ENCODE results near the gene ACVR1.

Gene ACVR1

DNA sequence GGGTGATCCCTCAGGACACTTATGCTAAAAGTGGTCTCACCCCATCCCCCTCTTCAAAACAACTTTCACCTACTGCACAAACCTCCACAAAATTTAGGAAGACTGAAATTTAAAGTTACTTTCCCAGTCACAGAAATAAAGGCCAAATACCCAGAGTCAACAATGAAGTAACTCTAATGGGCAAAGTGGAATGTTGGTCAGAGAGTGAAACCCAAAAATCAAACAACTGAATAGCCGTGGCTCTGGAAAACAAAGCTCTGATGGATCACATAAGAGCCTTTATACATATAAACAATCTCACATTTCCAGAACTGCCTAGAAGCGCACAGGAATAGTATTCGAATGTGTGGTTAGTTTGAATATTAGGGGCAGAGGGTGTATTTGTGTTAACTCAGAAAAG, 4.7 kb downstream of the ACVR1 start:
- TF ChIP-seq ISL1 (CRISPR knock-in tag; IDR thresholded peaks at IDR 0.05) (no peak), SNAI2 (CRISPR knock-in tag; IDR thresholded peaks at IDR 0.05) (no peak), ZFP30 (CRISPR knock-in tag; IDR thresholded peaks at IDR 0.05) (no peak), ZNF565 (CRISPR knock-in tag; conservative IDR thresholded peaks at IDR 0.05; ENCODE audit: low read depth) (no peak), ESRRG (CRISPR knock-in tag; IDR thresholded peaks at IDR 0.05) (no peak), ZC3H10 (CRISPR knock-in tag; IDR thresholded peaks at IDR 0.05) (no peak), CSDC2 (CRISPR knock-in tag; IDR thresholded peaks at IDR 0.05) (no peak), TOX (CRISPR knock-in tag; IDR thresholded peaks at IDR 0.05; ENCODE audit: borderline replicate concordance) (no peak), ZFP3 (CRISPR knock-in tag; IDR thresholded peaks at IDR 0.05) (no peak), BACH2 (CRISPR knock-in tag; IDR thresholded peaks at IDR 0.05; ENCODE audit: borderline replicate concordance) (no peak), ZNF8 (CRISPR knock-in tag; IDR thresholded peaks at IDR 0.05) (no peak), GLIS3 (CRISPR knock-in tag; IDR thresholded peaks at IDR 0.05) (no peak), PPARA (CRISPR knock-in tag; IDR thresholded peaks at IDR 0.05; ENCODE audit: borderline replicate concordance) (no peak), ZNF70 (CRISPR knock-in tag; IDR thresholded peaks at IDR 0.05) (no peak), RARB (CRISPR knock-in tag; IDR thresholded peaks at IDR 0.05) (no peak), CSRNP3 (CRISPR knock-in tag; IDR thresholded peaks at IDR 0.05) (no peak), PATZ1 (CRISPR knock-in tag; IDR thresholded peaks at IDR 0.05; ENCODE audit: borderline replicate concordance) (no peak), CREB5 (CRISPR knock-in tag; IDR thresholded peaks at IDR 0.05; ENCODE audit: low read depth) (no peak), OSR1 (CRISPR knock-in tag; IDR thresholded peaks at IDR 0.05) (no peak)
- ATAC-seq, result no peak

GRCh38 chr2:157868993-157869392, 7.1 kb downstream of the ACVR1 start:
- TF ChIP-seq GLIS3 (CRISPR knock-in tag; IDR thresholded peaks at IDR 0.05), result no peak
- TF ChIP-seq ZC3H10 (CRISPR knock-in tag; IDR thresholded peaks at IDR 0.05), result no peak
- no peak for TF ChIP-seq ARNTL (CRISPR knock-in tag; IDR thresholded peaks at IDR 0.05; ENCODE audit: borderline replicate concordance, low read depth)
- no peak for TF ChIP-seq TOX (CRISPR knock-in tag; IDR thresholded peaks at IDR 0.05; ENCODE audit: borderline replicate concordance)
- no peak for TF ChIP-seq ZNF8 (CRISPR knock-in tag; IDR thresholded peaks at IDR 0.05)
- no peak for TF ChIP-seq OSR1 (CRISPR knock-in tag; IDR thresholded peaks at IDR 0.05)
- no peak for TF ChIP-seq CREB5 (CRISPR knock-in tag; IDR thresholded peaks at IDR 0.05; ENCODE audit: low read depth)
- TF ChIP-seq RARB (CRISPR knock-in tag; IDR thresholded peaks at IDR 0.05), result no peak
- TF ChIP-seq ZFP3 (CRISPR knock-in tag; IDR thresholded peaks at IDR 0.05), result no peak
- TF ChIP-seq CSDC2 (CRISPR knock-in tag; IDR thresholded peaks at IDR 0.05), result no peak
- TF ChIP-seq TSHZ2 (CRISPR knock-in tag; IDR thresholded peaks at IDR 0.05), result no peak
- TF ChIP-seq ZNF70 (CRISPR knock-in tag; IDR thresholded peaks at IDR 0.05), result no peak
- TF ChIP-seq ZNF565 (CRISPR knock-in tag; conservative IDR thresholded peaks at IDR 0.05; ENCODE audit: low read depth), result no peak
- TF ChIP-seq TCF4 (CRISPR knock-in tag; IDR thresholded peaks at IDR 0.05; ENCODE audit: borderline replicate concordance), result no peak
- TF ChIP-seq BACH2 (CRISPR knock-in tag; IDR thresholded peaks at IDR 0.05; ENCODE audit: borderline replicate concordance), result no peak
- TF ChIP-seq PATZ1 (CRISPR knock-in tag; IDR thresholded peaks at IDR 0.05; ENCODE audit: borderline replicate concordance), result no peak
- TF ChIP-seq ISL1 (CRISPR knock-in tag; IDR thresholded peaks at IDR 0.05), result no peak
- TF ChIP-seq, protein P1, sequence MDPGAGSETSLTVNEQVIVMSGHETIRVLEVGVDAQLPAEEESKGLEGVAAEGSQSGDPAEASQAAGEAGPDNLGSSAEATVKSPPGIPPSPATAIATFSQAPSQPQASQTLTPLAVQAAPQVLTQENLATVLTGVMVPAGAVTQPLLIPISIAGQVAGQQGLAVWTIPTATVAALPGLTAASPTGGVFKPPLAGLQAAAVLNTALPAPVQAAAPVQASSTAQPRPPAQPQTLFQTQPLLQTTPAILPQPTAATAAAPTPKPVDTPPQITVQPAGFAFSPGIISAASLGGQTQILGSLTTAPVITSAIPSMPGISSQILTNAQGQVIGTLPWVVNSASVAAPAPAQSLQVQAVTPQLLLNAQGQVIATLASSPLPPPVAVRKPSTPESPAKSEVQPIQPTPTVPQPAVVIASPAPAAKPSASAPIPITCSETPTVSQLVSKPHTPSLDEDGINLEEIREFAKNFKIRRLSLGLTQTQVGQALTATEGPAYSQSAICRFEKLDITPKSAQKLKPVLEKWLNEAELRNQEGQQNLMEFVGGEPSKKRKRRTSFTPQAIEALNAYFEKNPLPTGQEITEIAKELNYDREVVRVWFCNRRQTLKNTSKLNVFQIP (CRISPR knock-in tag; IDR thresholded peaks at IDR 0.05; ENCODE audit: borderline replicate concordance, low read depth), result no peak
- TF ChIP-seq PPARA (CRISPR knock-in tag; IDR thresholded peaks at IDR 0.05; ENCODE audit: borderline replicate concordance), result no peak
- no peak for ATAC-seq

All from SK-N-SH treated with all-trans-retinoic acid at 6 μM for 48 hours (cell line).